Activated naive CD8-positive, alpha-beta T cell treated with anti-CD3 and anti-CD28 coated beads for 36 hours (primary cell): ENCODE results near the gene ZNF786. TPM values are rescaled to one million over a fixed set of nuclear protein-coding genes. Genes with fewer than 3 reads are reported as not detected.

Source experiments
- DNase-seq: peaks from one replicate; pipeline ENCODE4 v3.0.0; 2021
- H3K27ac Mint-ChIP-seq: one replicate; pipeline ENCODE4 v1.8.0; 2022; ENCODE audit warnings: mild to moderate bottlenecking, moderate library complexity, mixed read lengths
- H3K27me3 Mint-ChIP-seq: one replicate; pipeline ENCODE4 v1.8.0; 2022; ENCODE audit warnings: mild to moderate bottlenecking, mixed read lengths
- H3K36me3 Mint-ChIP-seq: one replicate; pipeline ENCODE4 v1.8.0; 2021; ENCODE audit warnings: mild to moderate bottlenecking, mixed read lengths
- H3K4me1 Mint-ChIP-seq: one replicate; pipeline ENCODE4 v1.8.0; 2021; ENCODE audit warnings: mixed read lengths
- H3K4me3 Mint-ChIP-seq: one replicate; pipeline ENCODE4 v1.8.0; 2022; ENCODE audit warnings: mild to moderate bottlenecking, moderate library complexity, mixed read lengths
- H3K9me3 Mint-ChIP-seq: one replicate; pipeline ENCODE4 v1.8.0; 2022; ENCODE audit warnings: mixed read lengths
- total RNA-seq, 2 experiments: library from RNA; stranded (reverse); gene quantifications; one replicate each; pipeline ENCODE4 v1.2.3, GENCODE V29; 2021

The ZNF786 gene, protein sequence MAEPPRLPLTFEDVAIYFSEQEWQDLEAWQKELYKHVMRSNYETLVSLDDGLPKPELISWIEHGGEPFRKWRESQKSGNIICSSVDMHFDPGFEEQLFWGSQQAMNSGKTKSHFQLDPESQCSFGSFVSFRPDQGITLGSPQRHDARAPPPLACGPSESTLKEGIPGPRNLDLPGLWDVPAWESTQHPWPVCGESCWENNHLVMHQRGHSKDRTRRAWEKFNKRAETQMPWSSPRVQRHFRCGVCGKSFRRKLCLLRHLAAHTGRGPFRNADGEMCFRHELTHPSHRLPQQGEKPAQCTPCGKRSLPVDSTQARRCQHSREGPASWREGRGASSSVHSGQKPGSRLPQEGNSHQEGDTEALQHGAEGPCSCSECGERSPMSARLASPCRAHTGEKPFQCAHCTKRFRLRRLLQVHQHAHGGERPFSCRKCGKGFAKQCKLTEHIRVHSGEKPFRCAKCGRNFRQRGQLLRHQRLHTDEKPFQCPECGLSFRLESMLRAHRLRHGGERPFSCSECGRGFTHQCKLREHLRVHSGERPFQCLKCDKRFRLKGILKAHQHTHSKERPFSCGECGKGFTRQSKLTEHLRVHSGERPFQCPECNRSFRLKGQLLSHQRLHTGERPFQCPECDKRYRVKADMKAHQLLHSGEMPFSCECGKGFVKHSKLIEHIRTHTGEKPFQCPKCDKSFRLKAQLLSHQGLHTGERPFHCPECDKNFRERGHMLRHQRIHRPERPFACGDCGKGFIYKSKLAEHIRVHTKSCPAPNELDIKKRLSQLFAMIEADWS
- total RNA-seq = 1 to 10 TPM; 4.6 to 4.9 TPM

- H3K4me3 Mint-ChIP-seq = peak within 1 kb of the TSS; percentile 100
- H3K9me3 Mint-ChIP-seq = no peaks in the 10 kb centered on the region
- H3K27me3 Mint-ChIP-seq = no peaks in the 10 kb centered on the region
- H3K36me3 Mint-ChIP-seq = peaks cover 23% of the 10 kb centered on the region
- peak; percentile 98 for DNase-seq
- peak within 1 kb of the TSS; percentile 100 for H3K27ac Mint-ChIP-seq
- H3K4me1 Mint-ChIP-seq = peaks cover 10% of the 10 kb centered on the region
Observed at GRCh38 chr7:149090397-149091195, at the start of gene ZNF786. Gene ZNF786 (minus strand): TSS chr7:149090718. CDS start chr7:149090640, 78 bp downstream.

- Mint-ChIP-seq H3K27me3 (no peaks in the 10 kb centered on the region), H3K4me3 (no peak overlapping the region), H3K36me3 (peaks cover 22% of the 10 kb centered on the region), H3K4me1 (no peaks in the 10 kb centered on the region), H3K9me3 (peaks cover 2% of the 10 kb centered on the region), H3K27ac (no peak overlapping the region)
- DNase-seq = no peak
Observed at GRCh38 chr7:149136118-149136517, 45.6 kb upstream of the ZNF786 start.

DNA sequence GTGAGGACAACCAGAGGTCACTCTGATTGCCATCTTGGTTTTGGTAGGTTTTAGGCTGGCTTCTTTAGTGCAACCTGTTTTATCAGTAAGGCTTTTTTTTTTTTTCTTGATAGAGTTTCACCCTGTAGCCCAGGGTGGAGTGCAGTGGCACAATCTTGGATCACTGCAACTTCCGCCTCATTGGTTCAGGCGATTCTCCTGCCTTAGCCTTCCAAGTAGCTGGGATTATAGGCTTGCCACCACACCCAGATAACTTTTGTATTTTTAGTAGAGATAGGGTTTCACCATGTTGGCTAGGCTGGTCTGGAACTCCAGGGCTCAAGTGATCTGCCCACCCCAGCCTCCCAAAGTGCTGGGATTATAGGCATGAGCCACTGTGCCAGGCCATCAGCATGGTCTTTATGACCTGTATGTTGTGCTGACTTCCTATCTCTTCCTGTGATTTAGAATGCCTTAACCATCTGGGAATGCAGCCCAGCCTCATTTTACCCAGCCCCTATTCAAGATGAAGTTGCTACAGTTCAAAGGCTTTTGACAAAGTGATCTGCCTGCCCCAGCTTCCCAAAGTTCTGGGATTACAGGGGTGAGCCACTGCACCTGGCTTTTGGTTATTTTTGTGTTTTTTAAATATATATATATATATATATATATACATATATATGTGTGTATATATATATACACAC is 42.7 kb upstream of the ZNF786 start:
- H3K9me3 Mint-ChIP-seq = peaks cover 7% of the 10 kb centered on the region
- no peak for DNase-seq
- peaks cover 3% of the 10 kb centered on the region for H3K4me1 Mint-ChIP-seq
- no peak overlapping the region for H3K27ac Mint-ChIP-seq
- H3K27me3 Mint-ChIP-seq = no peaks in the 10 kb centered on the region
- peaks cover 47% of the 10 kb centered on the region for H3K36me3 Mint-ChIP-seq
- no peak overlapping the region for H3K4me3 Mint-ChIP-seq

DNA sequence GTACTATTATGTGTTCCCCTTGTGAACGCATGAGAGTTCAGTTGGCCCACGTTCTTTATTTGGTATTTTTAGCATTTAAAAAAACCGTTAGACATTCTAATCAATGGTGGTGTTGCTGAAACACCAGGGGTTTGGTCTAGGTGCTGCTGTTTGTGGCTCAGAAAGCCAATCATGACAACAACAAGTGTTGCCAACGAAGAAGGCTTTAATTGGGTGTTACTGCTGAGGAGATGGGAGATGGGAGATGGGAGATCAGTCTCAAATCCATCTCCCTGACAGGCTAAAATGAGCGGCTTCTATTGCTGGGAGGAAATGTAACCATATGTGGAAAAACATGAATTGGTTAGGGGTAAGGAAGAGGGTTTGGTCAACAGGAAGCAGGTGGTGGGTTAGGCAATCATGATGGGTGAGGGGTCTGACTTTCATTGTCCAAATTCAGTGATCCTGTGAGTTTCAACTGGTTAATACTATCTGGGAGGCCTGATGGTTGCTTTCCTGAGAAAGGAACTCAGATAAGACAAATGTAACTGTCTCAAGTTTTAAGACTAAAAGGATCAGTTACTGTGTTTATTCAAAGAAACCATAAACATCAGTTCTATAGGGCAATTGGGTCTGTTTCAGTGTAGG is 40.2 kb upstream of the ZNF786 start:
- Mint-ChIP-seq H3K9me3 (peaks cover 7% of the 10 kb centered on the region), H3K4me3 (no peak overlapping the region), H3K27me3 (peaks cover 3% of the 10 kb centered on the region), H3K4me1 (peaks cover 9% of the 10 kb centered on the region), H3K27ac (no peak overlapping the region), H3K36me3 (peaks cover 56% of the 10 kb centered on the region)
- DNase-seq = no peak

DNA sequence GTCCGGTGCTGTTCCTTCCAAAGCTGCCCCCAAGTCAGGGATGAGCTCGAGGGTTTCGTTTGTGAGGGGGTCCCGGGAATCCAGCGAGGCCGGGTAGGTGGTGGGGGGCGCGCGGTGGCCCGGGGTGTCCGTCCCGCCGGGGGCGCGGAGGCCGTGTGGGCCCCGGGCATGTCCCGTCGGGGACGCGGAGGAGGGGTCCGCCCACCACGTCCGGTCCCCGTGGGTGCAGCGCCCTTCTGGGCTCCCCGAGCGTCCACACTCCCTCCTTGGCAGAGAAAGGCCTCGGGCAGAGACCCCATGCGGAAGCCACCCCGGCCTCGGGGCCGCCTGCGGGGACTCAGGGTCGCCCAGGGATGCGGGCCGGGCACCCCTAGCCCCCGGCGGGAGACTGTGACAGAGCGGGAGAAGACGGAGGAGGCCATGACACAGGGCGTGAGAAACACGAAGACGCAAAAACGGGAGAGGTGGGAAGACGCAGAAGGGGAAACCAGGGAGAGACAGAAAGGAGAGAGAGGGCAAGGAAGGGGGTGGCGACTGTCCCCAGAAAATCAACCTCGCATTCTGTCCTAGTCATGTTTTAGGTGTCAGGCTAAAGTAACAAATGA is 36.2 kb upstream of the ZNF786 start:
- DNase-seq = peak; percentile 78
- Mint-ChIP-seq H3K4me1 (peaks cover 18% of the 10 kb centered on the region), H3K27ac (peak overlapping the region; percentile 100), H3K27me3 (peaks cover 3% of the 10 kb centered on the region), H3K9me3 (peaks cover 5% of the 10 kb centered on the region), H3K4me3 (peak overlapping the region; percentile 100), H3K36me3 (peaks cover 50% of the 10 kb centered on the region)

DNA sequence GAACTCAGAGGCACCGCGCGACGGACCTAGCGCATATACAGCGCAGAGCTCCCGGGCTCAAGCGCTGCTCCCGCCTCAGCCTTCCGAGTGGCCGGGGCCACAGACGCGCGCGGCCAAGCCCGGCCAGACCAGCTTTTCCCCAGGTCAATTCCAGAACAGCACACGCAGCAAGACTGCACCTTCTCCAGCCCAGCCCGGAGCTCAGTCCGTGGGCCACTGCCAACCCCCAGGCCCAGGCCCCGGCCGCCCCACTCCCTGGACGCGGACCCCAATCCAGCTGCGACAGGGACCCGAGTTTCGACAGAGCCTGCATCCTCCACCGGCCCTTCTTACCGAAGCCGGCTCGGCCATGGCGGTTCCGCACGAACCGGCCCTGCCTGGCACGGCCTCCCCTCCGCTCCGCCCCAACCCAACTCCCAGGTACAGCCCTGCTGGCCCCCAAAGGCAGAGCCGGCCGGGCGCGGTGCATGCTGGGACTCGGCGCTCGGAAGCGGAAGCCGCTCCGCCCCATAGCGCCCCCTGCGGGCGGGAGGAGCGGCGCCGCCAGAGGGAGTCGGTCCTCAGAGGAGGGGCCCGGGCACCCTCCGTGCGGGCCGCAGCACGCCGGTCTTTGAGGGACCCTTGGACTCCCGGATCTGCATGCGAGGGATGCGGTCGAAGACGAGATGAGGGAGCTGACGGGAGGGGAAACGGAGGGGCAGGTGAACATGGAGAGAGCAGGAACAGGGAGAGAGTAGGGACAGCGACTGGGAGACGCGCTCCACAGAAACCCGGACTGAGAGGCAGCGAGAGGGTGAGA is 35.5 kb upstream of the ZNF786 start, which contains the start of gene ZNF425:
Gene ZNF425, minus strand, starts transcription at position 462 of the 799 bp plus-strand sequence. Its CDS starts 111 bp downstream, at position 351.
- peak within 1 kb of the TSS; percentile 100 for H3K27ac Mint-ChIP-seq
- H3K4me1 Mint-ChIP-seq = peaks cover 18% of the 10 kb centered on the region
- peaks cover 44% of the 10 kb centered on the region for H3K36me3 Mint-ChIP-seq
- H3K9me3 Mint-ChIP-seq = peaks cover 5% of the 10 kb centered on the region
- DNase-seq = peak; percentile 98
- peak within 1 kb of the TSS; percentile 100 for H3K4me3 Mint-ChIP-seq
- H3K27me3 Mint-ChIP-seq = peaks cover 3% of the 10 kb centered on the region

DNA sequence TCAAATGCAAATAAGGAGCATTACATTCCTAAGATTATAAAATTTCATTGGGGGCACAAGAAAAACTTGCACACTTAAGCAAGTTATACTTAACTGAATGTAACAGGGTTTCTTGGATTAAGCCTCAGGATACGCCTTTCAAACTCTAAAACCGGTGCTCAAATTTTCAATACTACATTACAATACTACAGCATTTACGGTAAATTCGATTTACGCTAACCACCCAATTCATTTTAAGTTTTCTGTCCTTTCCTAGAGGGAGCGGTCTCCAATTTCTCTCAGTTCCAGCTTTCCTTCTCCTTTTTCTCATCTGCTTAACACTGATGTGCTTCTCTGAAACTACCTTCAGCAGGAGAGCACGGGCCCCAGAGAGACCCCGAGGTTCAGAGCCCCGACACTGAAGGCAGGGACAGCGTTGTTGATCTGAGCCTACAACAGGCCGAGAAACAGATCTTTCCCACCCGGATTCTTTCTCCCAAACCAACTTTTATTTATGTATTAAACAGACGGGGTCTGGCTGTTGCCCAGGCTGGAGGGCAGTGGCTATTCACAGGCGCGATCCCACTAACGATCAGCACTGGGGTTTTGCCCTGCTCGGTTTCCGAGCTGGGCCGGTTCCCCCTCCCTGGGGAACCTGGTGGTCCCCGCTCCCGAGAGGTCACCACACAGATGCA is 34.8 kb upstream of the ZNF786 start:
- Mint-ChIP-seq H3K36me3 (peaks cover 37% of the 10 kb centered on the region), H3K9me3 (no peaks in the 10 kb centered on the region)
- DNase-seq = no peak

DNA sequence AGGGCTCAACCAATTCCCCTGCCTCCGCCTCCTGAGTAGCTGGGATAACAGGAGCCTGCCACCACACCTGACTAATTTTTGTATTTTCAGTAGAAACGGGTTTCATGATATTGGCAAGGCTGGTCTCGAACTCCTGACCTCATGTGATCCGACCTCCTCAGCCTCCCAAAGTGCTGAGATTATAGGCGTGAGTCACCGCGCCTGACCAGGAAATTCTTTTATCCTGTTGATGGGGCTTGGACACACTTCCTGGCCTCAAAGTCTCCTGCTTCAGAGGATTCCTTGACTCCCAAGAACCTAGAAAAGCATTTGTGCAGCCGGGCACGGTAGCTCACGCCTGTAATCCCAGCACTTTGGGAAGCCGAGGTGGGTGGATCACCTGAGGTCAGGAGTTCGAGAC is 19.5 kb upstream of the ZNF786 start:
- no peak overlapping the region for H3K27ac Mint-ChIP-seq
- H3K4me1 Mint-ChIP-seq = no peaks in the 10 kb centered on the region
- no peak for DNase-seq
- H3K36me3 Mint-ChIP-seq = no peaks in the 10 kb centered on the region
- no peaks in the 10 kb centered on the region for H3K27me3 Mint-ChIP-seq
- no peak overlapping the region for H3K4me3 Mint-ChIP-seq
- no peaks in the 10 kb centered on the region for H3K9me3 Mint-ChIP-seq

More for the DNA sequence above, 34.8 kb upstream of the ZNF786 start:
- H3K27ac Mint-ChIP-seq = peak overlapping the region; percentile 100
- H3K4me3 Mint-ChIP-seq = peak overlapping the region; percentile 100
- H3K27me3 Mint-ChIP-seq = peaks cover 3% of the 10 kb centered on the region
- peaks cover 18% of the 10 kb centered on the region for H3K4me1 Mint-ChIP-seq

DNA sequence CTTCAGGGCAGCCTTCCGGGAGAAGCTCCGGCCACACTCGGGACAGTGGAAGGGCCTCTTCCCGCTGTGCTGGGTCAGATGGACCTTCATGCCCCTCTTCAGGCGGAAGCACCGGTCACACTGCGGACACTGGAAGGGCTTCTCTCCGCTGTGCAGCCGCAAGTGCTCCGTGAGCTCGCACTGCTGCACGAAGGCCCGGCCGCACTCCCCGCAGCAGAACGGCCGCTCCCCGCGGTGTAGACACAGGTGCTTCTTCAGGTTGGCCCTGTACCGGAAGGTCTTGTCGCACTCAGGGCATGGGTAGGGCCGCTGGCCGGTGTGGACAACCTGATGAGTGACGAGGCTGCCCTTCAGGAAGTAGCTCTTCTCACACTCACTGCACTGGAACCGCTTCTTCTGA is 14.2 kb upstream of the ZNF786 start:
- no peak for DNase-seq
- H3K36me3 Mint-ChIP-seq = no peaks in the 10 kb centered on the region
- no peaks in the 10 kb centered on the region for H3K27me3 Mint-ChIP-seq
- H3K4me1 Mint-ChIP-seq = peaks cover 2% of the 10 kb centered on the region
- no peak overlapping the region for H3K4me3 Mint-ChIP-seq
- H3K27ac Mint-ChIP-seq = no peak overlapping the region
- H3K9me3 Mint-ChIP-seq = no peaks in the 10 kb centered on the region

DNA sequence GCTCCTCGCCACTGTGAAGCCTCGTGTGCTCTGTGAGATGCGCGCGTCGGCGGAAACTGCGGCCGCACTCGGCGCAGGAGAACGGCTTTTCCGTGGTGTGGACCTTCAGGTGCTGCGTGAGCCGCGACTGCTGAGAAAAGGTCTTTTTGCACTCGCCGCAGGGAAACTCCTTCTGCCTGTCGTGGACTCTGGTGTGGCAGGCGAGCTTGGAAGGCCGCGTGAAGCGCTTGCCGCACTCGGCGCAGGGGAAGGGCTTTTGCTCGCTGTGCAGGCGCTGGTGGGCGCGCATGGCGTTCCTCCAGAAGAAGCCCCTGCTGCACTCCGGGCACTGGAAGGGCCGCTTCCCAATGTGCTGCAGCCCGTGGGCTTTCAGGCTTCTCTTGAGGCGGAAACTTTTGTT is 13.7 kb upstream of the ZNF786 start:
- no peaks in the 10 kb centered on the region for H3K9me3 Mint-ChIP-seq
- H3K36me3 Mint-ChIP-seq = no peaks in the 10 kb centered on the region
- no peak overlapping the region for H3K27ac Mint-ChIP-seq
- no peak overlapping the region for H3K4me3 Mint-ChIP-seq
- H3K4me1 Mint-ChIP-seq = peaks cover 2% of the 10 kb centered on the region
- DNase-seq = no peak
- H3K27me3 Mint-ChIP-seq = no peaks in the 10 kb centered on the region

GRCh38 chr7:149103424-149103823 is 12.9 kb upstream of the ZNF786 start:
- Mint-ChIP-seq H3K27me3 (no peaks in the 10 kb centered on the region), H3K36me3 (no peaks in the 10 kb centered on the region), H3K9me3 (no peaks in the 10 kb centered on the region), H3K27ac (no peak overlapping the region), H3K4me3 (no peak overlapping the region), H3K4me1 (peaks cover 2% of the 10 kb centered on the region)
- no peak for DNase-seq

DNA sequence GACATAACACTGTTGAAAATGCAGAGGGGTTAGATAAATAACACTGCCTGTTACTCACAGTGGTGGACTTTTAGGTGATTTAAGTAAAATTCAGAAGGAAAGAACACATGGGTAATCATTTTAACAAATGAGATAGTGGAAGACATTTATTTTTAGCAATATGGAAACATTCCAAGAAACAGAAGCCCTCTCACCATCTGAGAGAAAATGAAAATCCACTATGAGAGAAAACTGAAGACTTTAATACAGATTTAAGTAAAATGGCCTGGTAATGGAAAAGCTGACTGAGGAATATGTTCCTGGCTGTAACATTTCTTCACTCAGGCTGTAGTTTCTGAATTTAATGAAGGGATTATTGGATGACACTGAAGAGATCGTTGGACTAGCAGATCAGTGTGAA is 12.1 kb upstream of the ZNF786 start:
- Mint-ChIP-seq H3K9me3 (no peaks in the 10 kb centered on the region), H3K27ac (no peak overlapping the region), H3K27me3 (no peaks in the 10 kb centered on the region), H3K4me3 (no peak overlapping the region), H3K4me1 (peaks cover 2% of the 10 kb centered on the region), H3K36me3 (no peaks in the 10 kb centered on the region)
- DNase-seq = no peak

- no peak for DNase-seq
- H3K9me3 Mint-ChIP-seq = no peaks in the 10 kb centered on the region
- no peaks in the 10 kb centered on the region for H3K36me3 Mint-ChIP-seq
- H3K27me3 Mint-ChIP-seq = no peaks in the 10 kb centered on the region
- H3K4me1 Mint-ChIP-seq = peaks cover 2% of the 10 kb centered on the region
- no peak overlapping the region for H3K4me3 Mint-ChIP-seq
- no peak overlapping the region for H3K27ac Mint-ChIP-seq
Observed at GRCh38 chr7:149100821-149101220, 10.3 kb upstream of the ZNF786 start.
